Pancreas (tissue), 10 donors: Measurements from ENCODE around the gene REEP6. TPM values are rescaled to one million over a fixed set of nuclear protein-coding genes. Genes with fewer than 3 reads are reported as not detected.

Experiments
- ATAC-seq, 4 donors: fragments of 200-7000 bp; cut with Tn5 transposase; one replicate each; pipeline versions ENCODE4 v1.8.0 to v1.9.1; 2020; ENCODE audit warnings: mild to moderate bottlenecking in 4 of 4, moderate library complexity in 4 of 4
- DNase-seq, 6 donors: peaks; one replicate each; pipeline ENCODE4 v3.0.0-alpha.2; 2020
- FAIRE-seq: peaks from 2 replicates; lab custom pipeline; 2012; peaks lifted over from hg19 to GRCh38; lab: Jason Lieb, UNC
- H3K27ac ChIP-seq, 4 donors: fragments of 200-600 bp; sonication (generic); 1 replicate in 3 of 4; 2 replicates in 1 of 4; pipeline versions ENCODE4 v1.5.0 to v1.8.0; 2020
- H3K27me3 ChIP-seq, 4 donors: fragments of 200-600 bp; one replicate each; pipeline ENCODE4 v1.8.0; 2021
- H3K36me3 ChIP-seq, 3 donors: fragments of 200-600 bp; sonication (generic) in 1 of 3; one replicate each; pipeline versions ENCODE4 v1.5.0 to v1.8.0; 2020 to 2021
- H3K4me1 ChIP-seq, 3 donors: fragments of 200-600 bp; one replicate each; pipeline ENCODE4 v1.8.0; 2021
- H3K4me3 ChIP-seq, 4 donors: fragments of 200-600 bp; sonication (generic) in 2 of 4; one replicate each; pipeline versions ENCODE4 v1.5.0 to v1.8.0; 2020 to 2021
- H3K9me3 ChIP-seq, 4 donors: fragments of 200-600 bp; one replicate each; pipeline ENCODE4 v1.8.0; 2021
- WGBS, 2 donors: extraction: QIAGEN DNeasy Blood & Tissue Kit; methylation state at CpG; one replicate each; pipeline ENCODE4 v1.1.7; 2013; 5-methylcytosine and 5-hydroxymethylcytosine counted together
- intact Hi-C, 3 donors: fragments of 100-400 bp; cut with DNase I; formaldehyde crosslinking; loops; one replicate each; pipeline versions ENCODE4 v1.11.1 to v1.14.2; 2022
- polyA plus RNA-seq, 2 donors: library from polyadenylated mRNA; stranded (reverse); fragments of 200-250 nt; gene quantifications; one replicate each; pipeline ENCODE4 v1.2.3, GENCODE V29; 2013
- total RNA-seq, 6 donors: library from RNA; stranded (reverse); fragmentation: NEBNext Ultra II Directional in 4 of 6; extraction: Animal tissue kit (Norgen Biotek cat#: 25700) in 4 of 6; gene quantifications; one replicate each; pipeline versions ENCODE4 v1.2.1 to v1.2.4, GENCODE V29; 2021 to 2023
- TF ChIP-seq, protein P1 (sequence below), 4 donors: fragments of 200-600 bp; sonication (generic) in 3 of 4; IDR thresholded peaks; one replicate each; pipeline versions ENCODE4 v1.5.0 to v1.8.0; 2021; ENCODE audit warnings: antibody characterized with exemption in 4 of 4
- donor health status: healthy with polysubstance abuse.
- donor health status: DM: no; HTN: no; CAD: no; lungs with moderate emphysema.
- donor health status: DM: no; HTN: no; CAD: no.
- donor health status: control.
- donor health status: control.
- donor health status: Bipolar disorder and iron deficiency.
- donor health status: DM: yes; HTN: yes; CAD: no.
- donor health status: DM: no; HTN: no; CAD: no.
- donor health status: DM: no; HTN: no; CAD: no.
- donor health status: DM: yes; HTN: yes; CAD: no.

The REEP6 gene
- total and polyA plus RNA-seq, 8 donors: 12.6 to 24.1 (median 16.9) TPM

DNA sequence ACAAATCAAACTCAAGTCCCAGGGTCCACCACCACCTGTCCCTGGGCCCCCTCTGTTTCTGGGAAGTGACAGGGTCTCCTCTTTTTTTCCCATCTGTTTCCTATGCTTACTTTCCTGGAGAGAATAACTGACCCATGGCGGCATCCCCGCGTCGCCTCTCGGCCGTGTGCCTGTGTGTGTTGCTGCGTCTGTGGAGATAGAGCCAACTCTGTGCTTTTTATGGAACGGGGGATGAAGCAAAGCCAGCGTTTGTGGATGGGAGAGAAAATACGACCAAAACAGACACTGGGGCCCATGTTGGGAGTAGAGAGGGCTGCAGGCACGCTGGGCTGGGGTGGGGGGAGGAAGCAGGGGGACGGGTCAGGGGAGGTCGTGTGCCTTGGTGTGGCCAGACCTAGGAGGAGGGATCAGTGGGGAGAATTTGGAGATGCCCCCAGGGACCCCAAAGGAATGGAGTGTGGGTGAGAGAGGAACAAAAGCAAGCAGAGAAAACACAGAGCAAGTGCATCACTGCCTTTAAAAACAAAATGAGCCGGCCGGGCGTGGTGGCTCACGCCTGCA lies 49.5 kb downstream of the REEP6 start:
- H3K36me3 ChIP-seq: no peaks in the 10 kb centered on the region
- no peak overlapping the region for H3K27ac ChIP-seq
- DNase-seq (no peak), FAIRE-seq (no peak), ATAC-seq (no peak)
- WGBS, 2 donors: 28 to 42% methylated on average over 17 of the region's 17 CpGs
- H3K27me3 ChIP-seq: no peaks in the 10 kb centered on the region
- H3K9me3 ChIP-seq: no peaks in the 10 kb centered on the region
- no peak overlapping the region for H3K4me3 ChIP-seq
- H3K4me1 ChIP-seq: no peaks in the 10 kb centered on the region
- TF ChIP-seq, protein P1, sequence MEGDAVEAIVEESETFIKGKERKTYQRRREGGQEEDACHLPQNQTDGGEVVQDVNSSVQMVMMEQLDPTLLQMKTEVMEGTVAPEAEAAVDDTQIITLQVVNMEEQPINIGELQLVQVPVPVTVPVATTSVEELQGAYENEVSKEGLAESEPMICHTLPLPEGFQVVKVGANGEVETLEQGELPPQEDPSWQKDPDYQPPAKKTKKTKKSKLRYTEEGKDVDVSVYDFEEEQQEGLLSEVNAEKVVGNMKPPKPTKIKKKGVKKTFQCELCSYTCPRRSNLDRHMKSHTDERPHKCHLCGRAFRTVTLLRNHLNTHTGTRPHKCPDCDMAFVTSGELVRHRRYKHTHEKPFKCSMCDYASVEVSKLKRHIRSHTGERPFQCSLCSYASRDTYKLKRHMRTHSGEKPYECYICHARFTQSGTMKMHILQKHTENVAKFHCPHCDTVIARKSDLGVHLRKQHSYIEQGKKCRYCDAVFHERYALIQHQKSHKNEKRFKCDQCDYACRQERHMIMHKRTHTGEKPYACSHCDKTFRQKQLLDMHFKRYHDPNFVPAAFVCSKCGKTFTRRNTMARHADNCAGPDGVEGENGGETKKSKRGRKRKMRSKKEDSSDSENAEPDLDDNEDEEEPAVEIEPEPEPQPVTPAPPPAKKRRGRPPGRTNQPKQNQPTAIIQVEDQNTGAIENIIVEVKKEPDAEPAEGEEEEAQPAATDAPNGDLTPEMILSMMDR (IDR thresholded peaks at IDR 0.05): no peak
- intact Hi-C loops: loop anchor here in 2 of 3 donors (10.0 kb wide), 1 partner anchor 224 kb away; no protein-coding TSS in a partner anchor

Other genes with a start within 250 kb of the REEP6 start
- gene ATP5F1D, start 249.4 kb upstream of the REEP6 start, total RNA-seq: 100 to 1,000 TPM in 5 of 6 donors, 10 to 100 TPM in 1; 97.3 to 192 (median 149) TPM
- gene ATP5F1D, start 249.4 kb upstream of the REEP6 start, polyA plus RNA-seq: 100 to 1,000 TPM; 173 to 515 TPM
- gene MIDN, start 242.6 kb upstream of the REEP6 start, total RNA-seq: 10 to 100 TPM; 32.1 to 78.0 (median 49.1) TPM
- 10 to 100 TPM; 36.6 to 49.1 TPM for gene MIDN, start 242.6 kb upstream of the REEP6 start, polyA plus RNA-seq
- 100 to 1,000 TPM; 232 to 607 (median 483) TPM for gene CIRBP, start 221.8 kb upstream of the REEP6 start, total RNA-seq
- gene CIRBP, start 221.8 kb upstream of the REEP6 start, polyA plus RNA-seq: 1,000 to 10,000 TPM in 1 of 2 donors, 100 to 1,000 TPM in 1; 802 to 1,009 TPM
- gene FAM174C, start 215.7 kb upstream of the REEP6 start, total RNA-seq: 10 to 100 TPM; 16.1 to 26.1 (median 22.9) TPM
- gene FAM174C, start 215.7 kb upstream of the REEP6 start, polyA plus RNA-seq: 10 to 100 TPM; 69.8 to 83.4 TPM
- gene EFNA2, start 205.3 kb upstream of the REEP6 start, total RNA-seq: under 1 TPM in 2 of 6 donors, not detected in 4; 0.22 to 0.94 TPM
- not detected for gene EFNA2, start 205.3 kb upstream of the REEP6 start, polyA plus RNA-seq
- gene NDUFS7, start 107.3 kb upstream of the REEP6 start, total RNA-seq: 10 to 100 TPM; 32.1 to 56.3 (median 42.5) TPM
- 10 to 100 TPM; 57.8 to 70.8 TPM for gene NDUFS7, start 107.3 kb upstream of the REEP6 start, polyA plus RNA-seq
- 100 to 1,000 TPM in 1 of 6 donors, 10 to 100 TPM in 5; 46.2 to 116 (median 64.4) TPM for gene GAMT, start 89.6 kb upstream of the REEP6 start, total RNA-seq
- 100 to 1,000 TPM in 1 of 2 donors, 10 to 100 TPM in 1; 65.2 to 200 TPM for gene GAMT, start 89.6 kb upstream of the REEP6 start, polyA plus RNA-seq
- gene DAZAP1, start 83.6 kb upstream of the REEP6 start, total RNA-seq: 10 to 100 TPM; 35.3 to 67.4 (median 48.7) TPM
- 10 to 100 TPM; 63.8 to 64.4 TPM for gene DAZAP1, start 83.6 kb upstream of the REEP6 start, polyA plus RNA-seq
- gene RPS15, start 52.8 kb upstream of the REEP6 start, total RNA-seq: 1,000 to 10,000 TPM in 1 of 6 donors, 100 to 1,000 TPM in 5; 596 to 1,125 (median 797) TPM
- gene RPS15, start 52.8 kb upstream of the REEP6 start, polyA plus RNA-seq: 1,000 to 10,000 TPM; 1,641 to 1,709 TPM
- under 1 TPM in 5 of 6 donors, not detected in 1; 0.04 to 0.23 (median 0.06) TPM for gene APC2, start 41.1 kb upstream of the REEP6 start, total RNA-seq
- gene APC2, start 41.1 kb upstream of the REEP6 start, polyA plus RNA-seq: under 1 TPM; 0.05 to 0.27 TPM
- 10 to 100 TPM; 10.7 to 19.3 (median 13.4) TPM for gene C19orf25, start 12.0 kb upstream of the REEP6 start, total RNA-seq
- 10 to 100 TPM; 21.5 to 39.0 TPM for gene C19orf25, start 12.0 kb upstream of the REEP6 start, polyA plus RNA-seq
- 1 to 10 TPM; 1.5 to 2.7 (median 2.3) TPM for gene PCSK4, start 831 bp upstream of the REEP6 start, total RNA-seq
- 10 to 100 TPM in 1 of 2 donors, 1 to 10 TPM in 1; 9.9 to 11.5 TPM for gene PCSK4, start 831 bp upstream of the REEP6 start, polyA plus RNA-seq
- gene ADAMTSL5, start 21.8 kb downstream of the REEP6 start, total RNA-seq: 1 to 10 TPM in 2 of 6 donors, under 1 TPM in 4; 0.23 to 4.0 (median 0.72) TPM
- gene ADAMTSL5, start 21.8 kb downstream of the REEP6 start, polyA plus RNA-seq: under 1 TPM; 0.52 to 0.53 TPM
- not detected for gene PLK5, start 32.9 kb downstream of the REEP6 start, total RNA-seq
- under 1 TPM; 0.11 to 0.23 TPM for gene PLK5, start 32.9 kb downstream of the REEP6 start, polyA plus RNA-seq
- gene MEX3D, start 77.1 kb downstream of the REEP6 start, total RNA-seq: 10 to 100 TPM in 4 of 6 donors, 1 to 10 TPM in 2; 8.1 to 21.2 (median 10.3) TPM
- 1 to 10 TPM; 2.6 to 4.3 TPM for gene MEX3D, start 77.1 kb downstream of the REEP6 start, polyA plus RNA-seq
- 10 to 100 TPM; 17.4 to 38.2 (median 26.4) TPM for gene MBD3, start 101.7 kb downstream of the REEP6 start, total RNA-seq
- 100 to 1,000 TPM in 1 of 2 donors, 10 to 100 TPM in 1; 77.9 to 113 TPM for gene MBD3, start 101.7 kb downstream of the REEP6 start, polyA plus RNA-seq
- gene UQCR11, start 114.3 kb downstream of the REEP6 start, total RNA-seq: 10 to 100 TPM; 40.5 to 89.4 (median 75.5) TPM
- gene UQCR11, start 114.3 kb downstream of the REEP6 start, polyA plus RNA-seq: 10 to 100 TPM; 49.3 to 72.3 TPM
- 10 to 100 TPM; 19.8 to 41.9 (median 24.8) TPM for gene TCF3, start 161.4 kb downstream of the REEP6 start, total RNA-seq
- gene TCF3, start 161.4 kb downstream of the REEP6 start, polyA plus RNA-seq: 10 to 100 TPM; 32.3 to 32.4 TPM